Duodenal mucosa (tissue), 2 donors: Measurements from ENCODE around the gene TMC4.

ENCODE experiments used
- H3K27ac ChIP-seq: one replicate; pipeline ENCODE4 v1.7.0; 2013; ENCODE audit warnings: low read depth, low read length
- H3K27me3 ChIP-seq, 2 donors: one replicate each; pipeline ENCODE4 v1.7.0; 2013; ENCODE audit warnings: low read length in 2 of 2, control low read depth in 1 of 2; ENCODE audit not compliant: insufficient read depth in 2 of 2, control insufficient read depth in 1 of 2
- H3K36me3 ChIP-seq, 2 donors: one replicate each; pipeline ENCODE4 v1.7.0; 2013; ENCODE audit warnings: low read length in 2 of 2, control low read depth in 1 of 2; ENCODE audit not compliant: insufficient read depth in 2 of 2, control insufficient read depth in 1 of 2
- H3K4me1 ChIP-seq, 2 donors: one replicate each; pipeline ENCODE4 v1.7.0; 2013; ENCODE audit warnings: low read length in 2 of 2, control low read depth in 1 of 2; ENCODE audit not compliant: insufficient read depth in 2 of 2, control insufficient read depth in 1 of 2
- H3K4me3 ChIP-seq, 2 donors: one replicate each; pipeline ENCODE4 v1.7.0; 2013; ENCODE audit warnings: low read length in 2 of 2, low read depth in 1 of 2
- H3K9ac ChIP-seq, 2 donors: one replicate each; pipeline ENCODE4 v1.7.0; 2013; ENCODE audit warnings: low read length in 2 of 2, low read depth in 1 of 2
- H3K9me3 ChIP-seq, 2 donors: one replicate each; pipeline ENCODE4 v1.7.0; 2013; ENCODE audit warnings: low read length in 2 of 2, control low read depth in 1 of 2; ENCODE audit not compliant: control insufficient read depth in 1 of 2

Gene TMC4

GRCh38 chr19:54133312-54133956 is 39.5 kb downstream of the TMC4 start:
- Histone ChIP-seq H3K9ac (no peak overlapping the region), H3K4me1 (peaks cover 10 to 12% of the 10 kb centered on the region in 2 donors), H3K36me3 (peaks cover 14 to 20% of the 10 kb centered on the region in 2 donors), H3K27ac (no peak overlapping the region), H3K27me3 (no peaks in the 10 kb centered on the region), H3K4me3 (no peak overlapping the region), H3K9me3 (no peaks in the 10 kb centered on the region)

- Histone ChIP-seq H3K27me3 (no peaks in the 10 kb centered on the region), H3K36me3 (peaks cover 35 to 50% of the 10 kb centered on the region in 2 donors), H3K9me3 (no peaks in the 10 kb centered on the region)
Measured at GRCh38 chr19:54129617-54129996, 43.4 kb downstream of the TMC4 start.

GRCh38 chr19:54128796-54129616 is 44.0 kb downstream of the TMC4 start:
- Histone ChIP-seq H3K36me3 (peaks cover 38 to 55% of the 10 kb centered on the region in 2 donors), H3K27me3 (no peaks in the 10 kb centered on the region), H3K27ac (no peak overlapping the region), H3K9ac (no peak overlapping the region), H3K9me3 (no peaks in the 10 kb centered on the region), H3K4me3 (no peak overlapping the region), H3K4me1 (no peaks in the 10 kb centered on the region)

More at GRCh38 chr19:54129617-54129996, 43.4 kb downstream of the TMC4 start:
- H3K4me1 ChIP-seq = no peaks in the 10 kb centered on the region
- no peak overlapping the region for H3K9ac ChIP-seq
- H3K27ac ChIP-seq = no peak overlapping the region
- no peak overlapping the region for H3K4me3 ChIP-seq

GRCh38 chr19:54128441-54128725 is 44.6 kb downstream of the TMC4 start:
- no peaks in the 10 kb centered on the region for H3K27me3 ChIP-seq
- H3K27ac ChIP-seq = no peak overlapping the region
- H3K4me1 ChIP-seq = no peaks in the 10 kb centered on the region
- no peak overlapping the region for H3K4me3 ChIP-seq
- H3K9me3 ChIP-seq = no peaks in the 10 kb centered on the region
- peaks cover 42 to 61% of the 10 kb centered on the region in 2 donors for H3K36me3 ChIP-seq
- H3K9ac ChIP-seq = no peak overlapping the region

DNA sequence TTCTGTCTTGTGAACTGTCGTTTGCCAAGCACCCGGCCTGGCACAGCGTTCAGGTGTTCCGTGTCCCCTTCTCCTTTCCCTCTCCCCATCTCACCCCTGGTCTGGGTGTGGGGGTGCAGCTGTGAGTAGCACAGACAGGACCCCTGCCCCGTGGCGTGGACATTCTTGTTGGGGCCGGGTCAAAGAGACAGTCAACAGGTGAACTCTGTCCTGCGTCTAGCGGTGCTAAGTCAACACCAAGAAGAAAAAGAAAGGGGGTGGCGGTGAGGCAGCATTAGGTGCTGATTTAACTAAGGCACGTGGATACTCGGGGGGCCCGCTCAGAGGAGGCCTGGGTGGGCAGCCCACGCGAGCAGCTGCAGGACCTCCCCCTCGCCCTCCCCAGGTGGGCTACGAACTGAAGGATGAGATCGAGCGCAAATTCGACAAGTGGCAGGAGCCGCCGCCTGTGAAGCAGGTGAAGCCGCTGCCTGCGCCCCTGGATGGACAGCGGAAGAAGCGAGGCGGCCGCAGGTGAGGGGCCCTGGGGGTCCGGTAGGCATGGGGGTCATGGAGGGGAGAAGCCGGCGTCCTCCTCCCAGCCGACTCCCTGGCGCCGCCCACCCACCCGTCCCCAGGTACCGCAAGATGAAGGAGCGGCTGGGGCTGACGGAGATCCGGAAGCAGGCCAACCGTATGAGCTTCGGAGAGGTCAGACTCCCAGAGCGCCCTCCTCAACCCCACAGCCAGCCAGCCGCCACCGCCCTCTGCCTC is 45.1 kb downstream of the TMC4 start:
- Histone ChIP-seq H3K36me3 (peaks cover 47 to 66% of the 10 kb centered on the region in 2 donors), H3K27me3 (no peaks in the 10 kb centered on the region), H3K4me3 (no peak overlapping the region), H3K9ac (no peak overlapping the region), H3K27ac (no peak overlapping the region), H3K9me3 (no peaks in the 10 kb centered on the region), H3K4me1 (no peaks in the 10 kb centered on the region)

GRCh38 chr19:54125713-54126112 is 47.2 kb downstream of the TMC4 start:
- no peaks in the 10 kb centered on the region for H3K27me3 ChIP-seq
- peaks cover 53 to 75% of the 10 kb centered on the region in 2 donors for H3K36me3 ChIP-seq
- H3K4me3 ChIP-seq = no peak overlapping the region
- no peaks in the 10 kb centered on the region for H3K4me1 ChIP-seq
- H3K9me3 ChIP-seq = no peaks in the 10 kb centered on the region
- no peak overlapping the region for H3K9ac ChIP-seq
- no peak overlapping the region for H3K27ac ChIP-seq

DNA sequence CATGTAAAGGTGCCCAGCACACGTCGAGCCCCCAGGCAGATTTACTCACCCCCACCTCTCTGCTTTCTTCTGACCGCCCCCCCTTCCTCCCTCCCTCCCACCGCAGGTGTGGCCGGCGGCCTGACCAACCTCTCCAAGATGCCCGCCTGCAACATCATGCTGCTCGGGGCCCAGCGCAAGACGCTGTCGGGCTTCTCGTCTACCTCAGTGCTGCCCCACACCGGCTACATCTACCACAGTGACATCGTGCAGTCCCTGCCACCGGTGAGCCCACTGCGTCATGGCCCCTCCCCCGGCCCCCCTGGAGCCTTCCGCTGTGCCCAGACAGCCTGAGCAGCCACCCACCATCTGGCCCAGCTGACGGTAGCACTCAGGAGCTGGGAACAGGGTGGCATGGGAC is 48.6 kb downstream of the TMC4 start:
- no peaks in the 10 kb centered on the region for H3K9me3 ChIP-seq
- no peaks in the 10 kb centered on the region for H3K4me1 ChIP-seq
- H3K27ac ChIP-seq = no peak overlapping the region
- H3K27me3 ChIP-seq = no peaks in the 10 kb centered on the region
- H3K36me3 ChIP-seq = peaks cover 53 to 83% of the 10 kb centered on the region in 2 donors
- no peak overlapping the region for H3K4me3 ChIP-seq
- H3K9ac ChIP-seq = no peak overlapping the region

GRCh38 chr19:54123682-54124081 is 49.3 kb downstream of the TMC4 start:
- H3K9me3 ChIP-seq = no peaks in the 10 kb centered on the region
- no peak overlapping the region for H3K9ac ChIP-seq
- H3K4me1 ChIP-seq = no peaks in the 10 kb centered on the region
- H3K27me3 ChIP-seq = no peaks in the 10 kb centered on the region
- no peak overlapping the region for H3K4me3 ChIP-seq
- H3K27ac ChIP-seq = no peak overlapping the region
- peaks cover 51 to 81% of the 10 kb centered on the region in 2 donors for H3K36me3 ChIP-seq

GRCh38 chr19:54121259-54121658 is 51.7 kb downstream of the TMC4 start:
- Histone ChIP-seq H3K36me3 (peaks cover 44 to 74% of the 10 kb centered on the region in 2 donors), H3K27ac (no peak overlapping the region), H3K9me3 (no peaks in the 10 kb centered on the region), H3K4me3 (no peak overlapping the region), H3K27me3 (no peaks in the 10 kb centered on the region), H3K4me1 (peaks cover 0 to 6% of the 10 kb centered on the region in 2 donors), H3K9ac (no peak overlapping the region)
